ENCODE data around the gene NELL1.

DNA sequence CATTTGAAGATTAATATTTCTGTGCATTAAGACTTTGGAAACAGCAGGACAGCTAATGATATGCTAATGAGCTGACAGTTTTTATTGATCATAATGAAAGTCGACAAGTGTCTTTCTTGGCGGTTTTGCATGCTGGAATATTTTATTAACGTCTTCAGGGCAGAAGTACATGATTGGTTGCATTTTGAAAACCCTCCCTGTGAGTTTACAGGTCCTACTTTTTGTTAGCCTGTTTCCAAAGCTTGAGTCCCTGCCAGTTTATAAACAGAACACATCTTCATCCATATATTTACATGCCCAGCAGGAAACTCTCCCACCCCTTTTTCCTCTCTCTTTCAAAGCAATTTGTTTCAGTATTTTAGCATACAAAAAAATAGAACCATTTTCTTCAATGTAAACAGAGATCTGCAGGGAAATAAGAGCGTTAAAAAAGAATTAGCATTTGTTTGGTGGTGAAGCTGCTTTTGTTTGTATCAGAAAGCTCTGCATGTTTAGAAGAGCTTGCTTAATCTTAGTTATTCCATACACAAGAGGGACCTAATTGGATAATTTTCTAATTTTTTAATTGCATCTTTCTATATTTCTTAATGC is 243.6 kb downstream of the NELL1 start:
- TF ChIP-seq POLR2A (IDR thresholded peaks at IDR 0.05), result no peak
- TF ChIP-seq, protein P1, sequence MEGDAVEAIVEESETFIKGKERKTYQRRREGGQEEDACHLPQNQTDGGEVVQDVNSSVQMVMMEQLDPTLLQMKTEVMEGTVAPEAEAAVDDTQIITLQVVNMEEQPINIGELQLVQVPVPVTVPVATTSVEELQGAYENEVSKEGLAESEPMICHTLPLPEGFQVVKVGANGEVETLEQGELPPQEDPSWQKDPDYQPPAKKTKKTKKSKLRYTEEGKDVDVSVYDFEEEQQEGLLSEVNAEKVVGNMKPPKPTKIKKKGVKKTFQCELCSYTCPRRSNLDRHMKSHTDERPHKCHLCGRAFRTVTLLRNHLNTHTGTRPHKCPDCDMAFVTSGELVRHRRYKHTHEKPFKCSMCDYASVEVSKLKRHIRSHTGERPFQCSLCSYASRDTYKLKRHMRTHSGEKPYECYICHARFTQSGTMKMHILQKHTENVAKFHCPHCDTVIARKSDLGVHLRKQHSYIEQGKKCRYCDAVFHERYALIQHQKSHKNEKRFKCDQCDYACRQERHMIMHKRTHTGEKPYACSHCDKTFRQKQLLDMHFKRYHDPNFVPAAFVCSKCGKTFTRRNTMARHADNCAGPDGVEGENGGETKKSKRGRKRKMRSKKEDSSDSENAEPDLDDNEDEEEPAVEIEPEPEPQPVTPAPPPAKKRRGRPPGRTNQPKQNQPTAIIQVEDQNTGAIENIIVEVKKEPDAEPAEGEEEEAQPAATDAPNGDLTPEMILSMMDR (IDR thresholded peaks at IDR 0.05), result no peak
